PC-3 (cell line): ENCODE measurements around the gene ENTPD7. TPM values are rescaled to one million over a fixed set of nuclear protein-coding genes. Genes with fewer than 3 reads are reported as not detected.

ENCODE experiments used
- ATAC-seq: fragments of 200-7000 bp; cut with Tn5 transposase; 2 replicates; pipeline ENCODE4 v1.9.1; 2020; ENCODE audit warnings: mild to moderate bottlenecking, moderate library complexity
- BruUV-seq: library from RNA; stranded (reverse); fragments of 400-500 nt; replicated peaks from 2 replicates; lab custom pipeline; 2021; lab: Mats Ljungman, UMichigan
- CTCF ChIA-PET: fragments of 300-600 bp; sonication (Branson Sonifier 250); formaldehyde crosslinking; loops from one replicate; lab custom pipeline; 2022; ENCODE audit warnings: antibody characterized with exemption; lab: Charles Lee
- POLR2A ChIA-PET: fragments of 300-600 bp; sonication (Branson Sonifier 250); formaldehyde crosslinking; loops from one replicate; lab custom pipeline; 2022; ENCODE audit warnings: antibody characterized with exemption; ENCODE audit not compliant: unreplicated experiment; lab: Charles Lee
- DNase-seq: peaks from one replicate; pipeline ENCODE4 v3.0.0-alpha.2; 2015
- H2AFZ ChIP-seq: fragments of 300-600 bp; sonication (generic); 2 replicates; pipeline ENCODE4 v1.6.0; 2016; ENCODE audit warnings: antibody characterized with exemption, low read length
- H3F3A ChIP-seq: fragments of 300-600 bp; sonication (generic); one replicate; pipeline ENCODE4 v1.6.0; 2017; ENCODE audit warnings: antibody characterized with exemption, low read length, control low read depth, mild to moderate bottlenecking; ENCODE audit not compliant: unreplicated experiment
- H3K27ac ChIP-seq: fragments of 300-600 bp; sonication (generic); 2 replicates; pipeline ENCODE4 v1.5.1; 2016; ENCODE audit warnings: mild to moderate bottlenecking, low read length
- H3K27me3 ChIP-seq: fragments of 300-600 bp; sonication (generic); 2 replicates; pipeline ENCODE4 v1.6.1; 2016; ENCODE audit warnings: low read length, mixed read lengths
- H3K36me3 ChIP-seq: fragments of 300-600 bp; sonication (generic); 2 replicates; pipeline ENCODE4 v1.6.1; 2016; ENCODE audit warnings: low read depth, mixed run types, low read length, mixed read lengths
- H3K4me1 ChIP-seq: fragments of 300-600 bp; sonication (generic); 2 replicates; pipeline ENCODE4 v1.5.1; 2016; ENCODE audit warnings: low read length; ENCODE audit not compliant: insufficient read depth
- H3K4me2 ChIP-seq: fragments of 300-600 bp; sonication (generic); 2 replicates; pipeline ENCODE4 v1.6.0; 2016; ENCODE audit warnings: low read length
- H3K4me3 ChIP-seq: fragments of 300-600 bp; sonication (generic); 2 replicates; pipeline ENCODE4 v1.5.1; 2016; ENCODE audit warnings: mild to moderate bottlenecking, low read length, mixed read lengths
- H3K79me2 ChIP-seq: fragments of 300-600 bp; sonication (generic); 2 replicates; pipeline ENCODE4 v1.6.1; 2017; ENCODE audit warnings: low read length, mixed read lengths
- H3K9ac ChIP-seq: fragments of 300-600 bp; sonication (generic); 2 replicates; pipeline ENCODE4 v1.6.0; 2016; ENCODE audit warnings: mild to moderate bottlenecking, low read length
- H3K9me2 ChIP-seq: fragments of 300-600 bp; sonication (generic); replicated peaks from 2 replicates; pipeline ENCODE4 v1.6.1; 2016; ENCODE audit warnings: mixed run types, low read length, mixed read lengths
- H3K9me3 ChIP-seq: fragments of 300-600 bp; sonication (generic); 2 replicates; pipeline ENCODE4 v1.6.1; 2016; ENCODE audit warnings: low read length, mixed read lengths
- H4K20me1 ChIP-seq: fragments of 300-600 bp; sonication (generic); 2 replicates; pipeline ENCODE4 v1.6.1; 2016; ENCODE audit warnings: low read length, mixed read lengths
- EZH2 ChIP-seq: fragments of 300-600 bp; sonication (generic); IDR thresholded peaks from one replicate; pipeline ENCODE4 v1.6.1; 2017; ENCODE audit warnings: antibody characterized with exemption, mild to moderate bottlenecking, low read length; ENCODE audit not compliant: unreplicated experiment
- EZH2phosphoT487 ChIP-seq: fragments of 300-600 bp; sonication (generic); IDR thresholded peaks from 2 replicates; pipeline ENCODE4 v1.6.1; 2018; ENCODE audit warnings: mild to moderate bottlenecking, antibody characterized with exemption, low read length, borderline replicate concordance
- intact Hi-C: fragments of 100-400 bp; cut with micrococcal nuclease; formaldehyde crosslinking; loops from 2 replicates; pipeline ENCODE4 v1.9.0; 2023
- total RNA-seq: library from RNA; depleted of rRNA; stranded (reverse); fragments of >200 nt; gene quantifications from 2 replicates; pipeline ENCODE4 v1.2.3, GENCODE V29; 2014
- TF ChIP-seq, protein P1 (sequence below): fragments of 300-600 bp; sonication (generic); conservative IDR thresholded peaks from 2 replicates; pipeline ENCODE4 v1.5.1; 2017; ENCODE audit warnings: antibody characterized with exemption, low read depth, mild to moderate bottlenecking, low read length

ENTPD7 gene
- total RNA-seq, 1 experiment from 2014 or later: 6.8 TPM

DNA sequence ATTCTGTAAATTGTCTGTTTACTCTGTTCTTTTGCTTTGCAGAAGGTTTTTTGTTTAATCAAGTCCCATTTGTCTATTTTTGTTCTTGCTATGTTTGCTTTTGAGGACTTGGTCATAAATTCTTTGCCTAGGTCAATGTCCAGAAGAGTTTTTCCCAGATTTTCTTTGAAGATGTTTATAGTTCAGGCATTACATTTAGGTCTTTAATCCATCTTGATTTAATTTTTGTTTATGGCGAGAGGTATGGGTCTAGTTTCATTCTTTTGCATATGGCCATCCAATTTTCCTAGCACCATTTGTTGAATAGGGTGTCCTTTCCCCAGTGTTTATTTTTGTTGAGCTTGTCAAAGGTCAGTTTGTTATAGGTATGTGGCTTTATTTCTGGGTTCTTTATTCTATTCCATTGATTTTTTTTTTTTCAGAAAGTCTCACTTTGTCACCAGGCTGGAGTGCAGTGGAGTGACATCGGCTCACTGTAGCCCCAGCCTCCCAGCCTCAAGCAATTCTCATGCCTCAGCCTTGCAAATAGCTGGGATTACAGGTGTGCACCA is 11.6 kb upstream of the ENTPD7 start:
- no peak overlapping the region for H3K27ac ChIP-seq
- no peaks in the 10 kb centered on the region for H3F3A ChIP-seq
- H3K4me1 ChIP-seq: peaks cover 5% of the 10 kb centered on the region
- DNase-seq: no peak
- no peak overlapping the region for H3K4me2 ChIP-seq
- ChIA-PET CTCF (no interaction called here), POLR2A (no interaction called here)
- H3K9ac ChIP-seq: no peak overlapping the region
- H4K20me1 ChIP-seq: no peaks in the 10 kb centered on the region
- H3K36me3 ChIP-seq: no peaks in the 10 kb centered on the region
- H3K4me3 ChIP-seq: no peak overlapping the region
- no TSS peak for BruUV-seq
- H3K79me2 ChIP-seq: no peaks in the 10 kb centered on the region
- intact Hi-C loops: no loop called here
- TF ChIP-seq EZH2 (no peak), EZH2phosphoT487 (no peak)
- TF ChIP-seq, protein P1, sequence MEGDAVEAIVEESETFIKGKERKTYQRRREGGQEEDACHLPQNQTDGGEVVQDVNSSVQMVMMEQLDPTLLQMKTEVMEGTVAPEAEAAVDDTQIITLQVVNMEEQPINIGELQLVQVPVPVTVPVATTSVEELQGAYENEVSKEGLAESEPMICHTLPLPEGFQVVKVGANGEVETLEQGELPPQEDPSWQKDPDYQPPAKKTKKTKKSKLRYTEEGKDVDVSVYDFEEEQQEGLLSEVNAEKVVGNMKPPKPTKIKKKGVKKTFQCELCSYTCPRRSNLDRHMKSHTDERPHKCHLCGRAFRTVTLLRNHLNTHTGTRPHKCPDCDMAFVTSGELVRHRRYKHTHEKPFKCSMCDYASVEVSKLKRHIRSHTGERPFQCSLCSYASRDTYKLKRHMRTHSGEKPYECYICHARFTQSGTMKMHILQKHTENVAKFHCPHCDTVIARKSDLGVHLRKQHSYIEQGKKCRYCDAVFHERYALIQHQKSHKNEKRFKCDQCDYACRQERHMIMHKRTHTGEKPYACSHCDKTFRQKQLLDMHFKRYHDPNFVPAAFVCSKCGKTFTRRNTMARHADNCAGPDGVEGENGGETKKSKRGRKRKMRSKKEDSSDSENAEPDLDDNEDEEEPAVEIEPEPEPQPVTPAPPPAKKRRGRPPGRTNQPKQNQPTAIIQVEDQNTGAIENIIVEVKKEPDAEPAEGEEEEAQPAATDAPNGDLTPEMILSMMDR: no peak
- no peaks in the 10 kb centered on the region for H3K9me3 ChIP-seq
- no peak overlapping the region for H2AFZ ChIP-seq
- no peak for ATAC-seq
- H3K27me3 ChIP-seq: no peaks in the 10 kb centered on the region
- no peaks in the 10 kb centered on the region for H3K9me2 ChIP-seq

DNA sequence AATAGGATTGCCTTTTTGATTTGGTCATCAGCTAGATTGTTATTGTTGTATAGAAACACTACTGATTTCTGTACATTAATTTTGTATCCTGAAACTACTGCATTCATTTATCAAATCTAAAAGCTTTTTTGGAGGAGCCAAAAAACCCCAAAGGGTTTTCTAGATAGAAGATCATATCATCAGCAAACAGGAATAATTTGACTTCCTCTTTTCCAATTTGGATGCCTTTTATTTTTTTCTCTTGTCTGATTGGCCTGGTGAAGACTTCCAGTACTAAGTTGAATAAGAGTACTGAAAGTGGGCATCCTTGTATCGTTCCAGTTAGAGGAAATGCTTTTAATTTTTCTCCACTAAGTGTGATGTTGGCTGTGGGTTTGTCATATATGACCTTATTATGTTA is 10.6 kb upstream of the ENTPD7 start:
- TF ChIP-seq EZH2phosphoT487: no peak
- no TSS peak for BruUV-seq
- Histone ChIP-seq H3K4me2 (no peak overlapping the region), H3K27ac (no peak overlapping the region), H2AFZ (no peak overlapping the region), H3F3A (no peaks in the 10 kb centered on the region), H3K9me2 (no peaks in the 10 kb centered on the region), H3K9me3 (no peaks in the 10 kb centered on the region), H3K27me3 (no peaks in the 10 kb centered on the region), H3K79me2 (no peaks in the 10 kb centered on the region), H3K4me3 (no peak overlapping the region), H3K9ac (no peak overlapping the region), H3K4me1 (peaks cover 16% of the 10 kb centered on the region), H3K36me3 (no peaks in the 10 kb centered on the region), H4K20me1 (no peaks in the 10 kb centered on the region)
- ChIA-PET POLR2A (no interaction called here), CTCF (no interaction called here)
- DNase-seq (no peak), ATAC-seq (no peak)
- intact Hi-C loops: no loop called here

DNA sequence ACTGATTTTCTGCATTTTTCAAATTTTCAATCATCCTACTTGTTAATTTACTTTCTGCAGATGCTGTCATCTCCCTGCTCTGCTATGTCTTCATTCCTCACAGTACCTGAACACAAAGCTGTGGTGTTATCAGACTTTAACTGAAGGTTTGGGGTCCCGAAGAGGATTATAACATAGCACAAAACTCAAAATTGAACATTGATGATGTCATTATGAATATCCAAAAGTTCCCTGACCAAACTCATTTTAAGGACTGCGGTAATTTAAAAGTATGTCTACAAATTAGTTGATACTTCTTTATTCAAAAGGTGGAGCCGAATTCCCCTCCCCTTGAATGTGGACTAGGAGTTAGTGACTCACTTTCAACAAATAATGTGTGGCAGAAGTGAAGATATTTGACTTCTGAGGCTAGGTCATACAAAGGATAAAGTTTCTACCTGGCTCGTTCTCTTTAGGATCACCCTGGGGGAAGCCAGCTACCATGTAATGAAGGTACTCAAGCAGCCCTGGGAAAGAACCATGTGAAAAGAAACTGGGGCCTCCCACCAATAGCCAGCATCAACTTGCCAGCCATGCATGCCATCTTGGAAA is 6.4 kb upstream of the ENTPD7 start:
- ATAC-seq: peak; percentile 77
- POLR2A ChIA-PET: no interaction called here

More for the DNA sequence above, 6.4 kb upstream of the ENTPD7 start:
- intact Hi-C loops: no loop called here
- no peaks in the 10 kb centered on the region for H4K20me1 ChIP-seq
- H3K79me2 ChIP-seq: no peaks in the 10 kb centered on the region
- H3K9me2 ChIP-seq: no peaks in the 10 kb centered on the region
- BruUV-seq: no TSS peak
- peak; percentile 39 for DNase-seq
- peak overlapping the region; percentile 10; the same call in 1 of the 2 replicates for H3K4me2 ChIP-seq
- no peak overlapping the region for H3K4me3 ChIP-seq
- H3K27me3 ChIP-seq: no peaks in the 10 kb centered on the region
- no peak overlapping the region for H2AFZ ChIP-seq
- peaks cover 20% of the 10 kb centered on the region for H3K4me1 ChIP-seq
- H3K9ac ChIP-seq: no peak overlapping the region
- no peaks in the 10 kb centered on the region for H3K36me3 ChIP-seq
- TF ChIP-seq EZH2phosphoT487 (no peak), EZH2 (no peak)
- H3K9me3 ChIP-seq: no peaks in the 10 kb centered on the region
- no peaks in the 10 kb centered on the region for H3F3A ChIP-seq
- H3K27ac ChIP-seq: no peak overlapping the region
- CTCF ChIA-PET: no interaction called here
